Lower leg skin (tissue), 3 donors: ENCODE data around the gene IL33.

Source experiments
- POLR2A ChIP-seq, 2 donors: fragments of 450-650 bp; IDR thresholded peaks; one replicate each; pipeline ENCODE4 v1.6.1; 2016 to 2017; ENCODE audit warnings: antibody characterized with exemption in 2 of 2, mild to moderate bottlenecking in 1 of 2, moderate library complexity in 1 of 2
- TF ChIP-seq, protein P1 (sequence below), 3 donors: fragments of 450-650 bp; IDR thresholded peaks; one replicate each; pipeline ENCODE4 v1.5.1; 2016; ENCODE audit warnings: antibody characterized with exemption in 3 of 3, mild to moderate bottlenecking in 3 of 3, moderate library complexity in 2 of 3

- TF ChIP-seq, protein P1, sequence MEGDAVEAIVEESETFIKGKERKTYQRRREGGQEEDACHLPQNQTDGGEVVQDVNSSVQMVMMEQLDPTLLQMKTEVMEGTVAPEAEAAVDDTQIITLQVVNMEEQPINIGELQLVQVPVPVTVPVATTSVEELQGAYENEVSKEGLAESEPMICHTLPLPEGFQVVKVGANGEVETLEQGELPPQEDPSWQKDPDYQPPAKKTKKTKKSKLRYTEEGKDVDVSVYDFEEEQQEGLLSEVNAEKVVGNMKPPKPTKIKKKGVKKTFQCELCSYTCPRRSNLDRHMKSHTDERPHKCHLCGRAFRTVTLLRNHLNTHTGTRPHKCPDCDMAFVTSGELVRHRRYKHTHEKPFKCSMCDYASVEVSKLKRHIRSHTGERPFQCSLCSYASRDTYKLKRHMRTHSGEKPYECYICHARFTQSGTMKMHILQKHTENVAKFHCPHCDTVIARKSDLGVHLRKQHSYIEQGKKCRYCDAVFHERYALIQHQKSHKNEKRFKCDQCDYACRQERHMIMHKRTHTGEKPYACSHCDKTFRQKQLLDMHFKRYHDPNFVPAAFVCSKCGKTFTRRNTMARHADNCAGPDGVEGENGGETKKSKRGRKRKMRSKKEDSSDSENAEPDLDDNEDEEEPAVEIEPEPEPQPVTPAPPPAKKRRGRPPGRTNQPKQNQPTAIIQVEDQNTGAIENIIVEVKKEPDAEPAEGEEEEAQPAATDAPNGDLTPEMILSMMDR (IDR thresholded peaks at IDR 0.05), result no peak
- no peak for TF ChIP-seq POLR2A (IDR thresholded peaks at IDR 0.05)
These were observed 14.0 kb downstream of the IL33 start for GRCh38 chr9:6229619-6230018.
